Astrocyte (in vitro differentiated cells and primary cell): ENCODE data around the gene GALNT2. TPM values are rescaled to one million over a fixed set of nuclear protein-coding genes. Genes with fewer than 3 reads are reported as not detected.

Source experiments
- DNase-seq: peaks from one replicate; pipeline ENCODE4 v3.0.0-alpha.2; 2010; ENCODE audit warnings: low read depth
- FAIRE-seq: peaks from 2 replicates; lab custom pipeline; 2011; peaks lifted over from hg19 to GRCh38; lab: Jason Lieb, UNC
- H2AFZ ChIP-seq: 2 replicates; pipeline ENCODE4 v1.6.0; 2012; ENCODE audit warnings: low read depth, low read length, inconsistent platforms
- H3K27ac ChIP-seq: 2 replicates; pipeline ENCODE4 v1.5.1; 2011; ENCODE audit warnings: low read depth, low read length, inconsistent platforms
- H3K27me3 ChIP-seq: 2 replicates; pipeline ENCODE4 v1.6.0; 2011; ENCODE audit warnings: low read length, inconsistent platforms; ENCODE audit not compliant: insufficient read depth
- H3K36me3 ChIP-seq: 2 replicates; pipeline ENCODE4 v1.5.1; 2011; ENCODE audit warnings: low read length, inconsistent platforms; ENCODE audit not compliant: insufficient read depth
- H3K4me1 ChIP-seq: 2 replicates; pipeline ENCODE4 v1.5.1; 2011; ENCODE audit warnings: low read length, inconsistent platforms; ENCODE audit not compliant: insufficient read depth
- H3K4me2 ChIP-seq: 2 replicates; pipeline ENCODE4 v1.6.0; 2012; ENCODE audit warnings: low read length, inconsistent platforms
- H3K4me3 ChIP-seq: 2 replicates; pipeline ENCODE4 v1.5.1; 2011; ENCODE audit warnings: low read depth, mild to moderate bottlenecking, low read length, inconsistent platforms; ENCODE audit not compliant: insufficient read depth
- H3K79me2 ChIP-seq: 2 replicates; pipeline ENCODE4 v1.6.0; 2012; ENCODE audit warnings: mild to moderate bottlenecking, low read length, inconsistent platforms; ENCODE audit not compliant: insufficient read depth
- H3K9ac ChIP-seq: 2 replicates; pipeline ENCODE4 v1.6.0; 2012; ENCODE audit warnings: mild to moderate bottlenecking, low read length, inconsistent platforms
- H3K9me3 ChIP-seq: 2 replicates; pipeline ENCODE4 v1.5.1; 2012; ENCODE audit warnings: low read depth, mild to moderate bottlenecking, low read length, inconsistent platforms; ENCODE audit not compliant: insufficient read depth
- H4K20me1 ChIP-seq: 2 replicates; pipeline ENCODE4 v1.6.0; 2012; ENCODE audit warnings: low read length, inconsistent platforms; ENCODE audit not compliant: insufficient read depth
- H3K27ac Mint-ChIP-seq: one replicate; pipeline ENCODE4 v1.8.0; 2021; ENCODE audit warnings: mild to moderate bottlenecking, mixed read lengths; ENCODE audit not compliant: unreplicated experiment
- H3K27me3 Mint-ChIP-seq: one replicate; pipeline ENCODE4 v1.8.0; 2021; ENCODE audit warnings: low read depth, mixed read lengths; ENCODE audit not compliant: unreplicated experiment
- H3K36me3 Mint-ChIP-seq: one replicate; pipeline ENCODE4 v1.8.0; 2021; ENCODE audit warnings: low read depth, mixed read lengths; ENCODE audit not compliant: unreplicated experiment
- H3K4me1 Mint-ChIP-seq: one replicate; pipeline ENCODE4 v1.8.0; 2021; ENCODE audit warnings: low read depth, mixed read lengths; ENCODE audit not compliant: unreplicated experiment
- H3K4me3 Mint-ChIP-seq: one replicate; pipeline ENCODE4 v1.8.0; 2021; ENCODE audit warnings: mild to moderate bottlenecking, moderate library complexity, mixed read lengths; ENCODE audit not compliant: unreplicated experiment
- H3K9me3 Mint-ChIP-seq: one replicate; pipeline ENCODE4 v1.8.0; 2021; ENCODE audit warnings: mild to moderate bottlenecking, mixed read lengths; ENCODE audit not compliant: unreplicated experiment
- EZH2 ChIP-seq: IDR thresholded peaks from 2 replicates; pipeline ENCODE4 v1.6.1; 2012; ENCODE audit warnings: mild to moderate bottlenecking, low read length, inconsistent platforms; ENCODE audit not compliant: insufficient read depth
- total RNA-seq: library from RNA; stranded (reverse); gene quantifications from 2 replicates; pipeline ENCODE4 v1.2.1, GENCODE V29; 2021
- TF ChIP-seq, protein P1 (sequence below): IDR thresholded peaks from 2 replicates; pipeline ENCODE4 v1.5.1; 2011; ENCODE audit warnings: low read depth, mild to moderate bottlenecking, inconsistent platforms, low read length, moderate library complexity; ENCODE audit not compliant: insufficient read depth

The GALNT2 gene
- total RNA-seq, 1 donor from 2014 or later: 507 TPM

DNA sequence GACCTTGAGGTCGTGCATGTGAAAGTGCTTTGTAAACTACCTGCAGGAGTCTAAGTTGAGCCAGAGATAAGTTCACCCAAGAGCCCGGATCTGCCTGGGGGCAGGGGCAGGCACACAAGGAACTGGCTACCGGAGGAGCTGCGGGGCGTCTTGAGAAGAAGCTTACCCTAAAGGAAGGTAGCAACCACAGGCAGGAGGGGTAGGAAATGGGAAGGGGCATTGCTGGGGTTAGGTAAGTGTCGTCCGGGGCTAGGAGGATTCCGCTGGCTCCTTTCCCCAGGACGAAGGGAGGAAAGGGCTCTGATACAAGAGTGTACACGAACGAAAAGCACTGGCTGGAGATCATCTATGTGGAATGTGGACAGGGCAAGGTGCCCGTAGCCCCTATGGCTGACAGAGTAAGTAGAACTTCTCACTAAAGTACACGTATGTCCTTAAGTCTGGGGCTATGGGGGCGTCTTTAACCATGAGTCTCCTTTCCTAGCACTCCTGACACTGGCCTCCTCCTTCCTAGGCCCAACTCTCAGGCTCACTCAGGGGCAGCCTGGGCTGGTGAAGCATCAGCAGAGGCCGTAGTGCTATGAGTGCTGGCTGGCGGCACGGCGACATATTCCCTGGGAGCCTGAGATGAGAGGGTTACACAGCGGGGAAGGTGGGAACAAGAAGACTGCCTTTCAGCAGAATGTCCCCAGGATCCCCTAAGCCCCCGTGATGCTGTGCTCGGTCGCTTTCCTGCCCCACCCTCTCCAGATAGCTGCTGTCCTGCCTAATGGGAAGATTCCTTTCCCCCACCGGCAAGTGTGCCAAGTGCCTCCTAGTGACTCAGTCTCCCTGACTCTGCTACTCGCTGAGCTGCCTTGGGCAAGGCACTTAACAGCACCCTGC, 9.1 kb upstream of the GALNT2 start:
- H3K36me3 Mint-ChIP-seq: no peaks in the 10 kb centered on the region
- peaks cover 5% of the 10 kb centered on the region for H3K27me3 Mint-ChIP-seq
- no peak overlapping the region for H2AFZ ChIP-seq
- no peaks in the 10 kb centered on the region for H4K20me1 ChIP-seq
- H3K27me3 ChIP-seq: no peaks in the 10 kb centered on the region
- no peak overlapping the region for H3K4me3 Mint-ChIP-seq
- DNase-seq: no peak
- no peak overlapping the region for H3K27ac ChIP-seq
- H3K4me1 ChIP-seq: no peaks in the 10 kb centered on the region
- TF ChIP-seq EZH2: no peak
- no peak for FAIRE-seq
- no peaks in the 10 kb centered on the region for H3K36me3 ChIP-seq
- peaks cover 4% of the 10 kb centered on the region for H3K9me3 Mint-ChIP-seq
- no peaks in the 10 kb centered on the region for H3K4me1 Mint-ChIP-seq
- no peaks in the 10 kb centered on the region for H3K79me2 ChIP-seq
- no peak overlapping the region for H3K9ac ChIP-seq
- no peak overlapping the region for H3K4me2 ChIP-seq
- H3K9me3 ChIP-seq: no peaks in the 10 kb centered on the region
- H3K4me3 ChIP-seq: no peak overlapping the region
- H3K27ac Mint-ChIP-seq: no peak overlapping the region

GRCh38 chr1:230058626-230059025, 8.4 kb upstream of the GALNT2 start:
- H3K9me3 Mint-ChIP-seq: peaks cover 4% of the 10 kb centered on the region
- Histone ChIP-seq H2AFZ (no peak overlapping the region), H4K20me1 (no peaks in the 10 kb centered on the region), H3K9ac (no peak overlapping the region), H3K4me2 (no peak overlapping the region), H3K27ac (no peak overlapping the region), H3K4me1 (no peaks in the 10 kb centered on the region), H3K79me2 (no peaks in the 10 kb centered on the region), H3K27me3 (no peaks in the 10 kb centered on the region), H3K4me3 (no peak overlapping the region), H3K9me3 (no peaks in the 10 kb centered on the region), H3K36me3 (no peaks in the 10 kb centered on the region)
- DNase-seq: no peak
- H3K4me1 Mint-ChIP-seq: no peaks in the 10 kb centered on the region
- no peaks in the 10 kb centered on the region for H3K36me3 Mint-ChIP-seq
- no peak overlapping the region for H3K4me3 Mint-ChIP-seq
- TF ChIP-seq EZH2: no peak
- TF ChIP-seq, protein P1, sequence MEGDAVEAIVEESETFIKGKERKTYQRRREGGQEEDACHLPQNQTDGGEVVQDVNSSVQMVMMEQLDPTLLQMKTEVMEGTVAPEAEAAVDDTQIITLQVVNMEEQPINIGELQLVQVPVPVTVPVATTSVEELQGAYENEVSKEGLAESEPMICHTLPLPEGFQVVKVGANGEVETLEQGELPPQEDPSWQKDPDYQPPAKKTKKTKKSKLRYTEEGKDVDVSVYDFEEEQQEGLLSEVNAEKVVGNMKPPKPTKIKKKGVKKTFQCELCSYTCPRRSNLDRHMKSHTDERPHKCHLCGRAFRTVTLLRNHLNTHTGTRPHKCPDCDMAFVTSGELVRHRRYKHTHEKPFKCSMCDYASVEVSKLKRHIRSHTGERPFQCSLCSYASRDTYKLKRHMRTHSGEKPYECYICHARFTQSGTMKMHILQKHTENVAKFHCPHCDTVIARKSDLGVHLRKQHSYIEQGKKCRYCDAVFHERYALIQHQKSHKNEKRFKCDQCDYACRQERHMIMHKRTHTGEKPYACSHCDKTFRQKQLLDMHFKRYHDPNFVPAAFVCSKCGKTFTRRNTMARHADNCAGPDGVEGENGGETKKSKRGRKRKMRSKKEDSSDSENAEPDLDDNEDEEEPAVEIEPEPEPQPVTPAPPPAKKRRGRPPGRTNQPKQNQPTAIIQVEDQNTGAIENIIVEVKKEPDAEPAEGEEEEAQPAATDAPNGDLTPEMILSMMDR: no peak
- H3K27ac Mint-ChIP-seq: no peak overlapping the region
- H3K27me3 Mint-ChIP-seq: peaks cover 5% of the 10 kb centered on the region
- no peak for FAIRE-seq

DNA sequence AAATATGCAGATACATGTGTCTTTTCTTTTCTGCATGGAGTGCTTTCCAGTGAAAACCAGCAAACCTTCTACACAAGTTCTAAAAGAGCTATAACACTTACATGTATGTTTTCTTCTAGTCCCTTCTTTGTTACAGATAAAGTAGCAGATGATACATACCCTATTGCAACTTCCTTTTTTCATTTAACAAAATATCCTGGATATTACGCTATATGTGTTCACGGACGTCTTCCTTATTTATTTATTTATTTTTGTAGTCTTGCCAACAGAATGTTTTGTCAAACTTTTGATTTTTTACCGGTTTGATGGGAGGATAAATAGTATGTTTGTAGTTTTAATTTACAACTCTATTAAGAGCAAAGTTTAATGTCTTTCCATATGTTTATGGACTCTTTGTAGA, 5.2 kb upstream of the GALNT2 start:
- H3K9me3 Mint-ChIP-seq: peaks cover 1% of the 10 kb centered on the region
- H3K4me2 ChIP-seq: no peak overlapping the region
- TF ChIP-seq, protein P1: no peak
- TF ChIP-seq EZH2: no peak
- no peak overlapping the region for H3K9ac ChIP-seq
- H3K27ac Mint-ChIP-seq: no peak overlapping the region
- H3K4me1 ChIP-seq: peaks cover 3% of the 10 kb centered on the region
- no peaks in the 10 kb centered on the region for H3K9me3 ChIP-seq
- H4K20me1 ChIP-seq: no peaks in the 10 kb centered on the region
- H3K27ac ChIP-seq: no peak overlapping the region
- H3K36me3 Mint-ChIP-seq: no peaks in the 10 kb centered on the region
- no peaks in the 10 kb centered on the region for H3K27me3 Mint-ChIP-seq
- DNase-seq (no peak), FAIRE-seq (no peak)
- no peaks in the 10 kb centered on the region for H3K27me3 ChIP-seq
- H3K79me2 ChIP-seq: no peaks in the 10 kb centered on the region
- H3K4me3 ChIP-seq: no peak overlapping the region
- H2AFZ ChIP-seq: no peak overlapping the region
- H3K4me3 Mint-ChIP-seq: no peak overlapping the region
- H3K4me1 Mint-ChIP-seq: peaks cover 3% of the 10 kb centered on the region
- H3K36me3 ChIP-seq: no peaks in the 10 kb centered on the region
